SIG-M5 (cell line): ENCODE results near the gene SLC24A4.

Experiments used
- DNase-seq: peaks from one replicate; lab custom pipeline; 2025; lab: John Stamatoyannopoulos, UW

SLC24A4 gene

GRCh38 chr14:92475451-92476187, 152.7 kb downstream of the SLC24A4 start:
- peak; percentile 30 for DNase-seq

GRCh38 chr14:92480856-92481255, 157.9 kb downstream of the SLC24A4 start:
- no peak for DNase-seq

DNA sequence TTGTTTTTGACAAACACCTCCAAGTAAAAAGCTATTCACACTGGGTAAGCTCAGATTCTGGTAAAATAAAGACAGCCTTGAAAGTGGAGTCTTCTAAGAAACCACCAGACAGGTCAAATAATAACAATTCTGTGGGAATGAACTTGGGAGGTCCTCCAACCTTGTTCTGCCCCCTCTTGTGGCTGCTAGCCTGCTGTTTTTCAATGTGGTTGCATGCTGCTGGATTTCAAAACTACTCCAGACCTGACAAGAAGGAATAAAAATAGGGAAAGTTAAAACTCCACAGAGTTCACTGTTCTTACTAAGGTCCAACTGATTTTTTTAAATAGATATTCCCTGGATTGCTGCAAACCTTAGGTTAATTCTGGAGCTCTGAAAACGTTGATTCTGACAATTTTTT, 158.4 kb downstream of the SLC24A4 start:
- DNase-seq = no peak

- DNase-seq = no peak
Observed at GRCh38 chr14:92481811-92482555, 159.0 kb downstream of the SLC24A4 start.

- DNase-seq = no peak
Observed at GRCh38 chr14:92482621-92483319, 159.8 kb downstream of the SLC24A4 start.

DNA sequence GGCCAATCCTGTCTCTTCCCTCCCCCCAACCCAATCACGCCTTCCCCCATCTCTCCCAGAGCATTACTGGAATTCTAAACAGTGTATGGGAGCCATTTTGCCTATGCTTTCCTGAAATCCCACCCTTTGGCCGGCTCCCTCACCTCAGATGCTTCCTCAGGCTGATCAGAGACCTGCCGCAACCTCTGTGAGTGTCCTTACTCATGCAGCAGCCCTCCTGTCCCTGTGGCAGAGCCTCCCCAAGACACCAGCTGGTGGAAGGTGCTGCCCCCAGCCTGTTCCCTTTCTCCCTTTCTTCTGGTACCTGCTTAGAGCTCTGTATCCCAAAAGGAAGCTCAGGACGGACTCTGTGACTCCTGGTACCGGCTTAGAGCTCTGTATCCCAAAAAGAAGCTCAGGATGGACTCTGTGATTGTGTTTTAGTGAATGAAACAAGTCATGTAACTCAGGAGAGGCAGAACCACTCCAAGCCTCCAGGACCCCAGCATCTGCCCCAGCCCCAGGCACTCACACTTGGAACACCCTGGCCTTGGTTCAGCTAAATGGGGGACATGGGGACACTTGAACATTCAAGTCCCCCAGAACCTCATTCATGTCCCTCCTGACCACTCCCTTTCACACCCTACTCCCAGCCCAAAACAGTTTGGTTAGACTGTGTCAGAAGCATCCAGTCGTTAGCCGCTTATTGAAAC, 161.3 kb downstream of the SLC24A4 start:
- DNase-seq = no peak

GRCh38 chr14:92486881-92487280, 163.9 kb downstream of the SLC24A4 start:
- no peak for DNase-seq

- DNase-seq = no peak
Observed at GRCh38 chr14:92487513-92488133, 164.7 kb downstream of the SLC24A4 start.

GRCh38 chr14:92489394-92490238, 166.7 kb downstream of the SLC24A4 start:
- no peak for DNase-seq

DNA sequence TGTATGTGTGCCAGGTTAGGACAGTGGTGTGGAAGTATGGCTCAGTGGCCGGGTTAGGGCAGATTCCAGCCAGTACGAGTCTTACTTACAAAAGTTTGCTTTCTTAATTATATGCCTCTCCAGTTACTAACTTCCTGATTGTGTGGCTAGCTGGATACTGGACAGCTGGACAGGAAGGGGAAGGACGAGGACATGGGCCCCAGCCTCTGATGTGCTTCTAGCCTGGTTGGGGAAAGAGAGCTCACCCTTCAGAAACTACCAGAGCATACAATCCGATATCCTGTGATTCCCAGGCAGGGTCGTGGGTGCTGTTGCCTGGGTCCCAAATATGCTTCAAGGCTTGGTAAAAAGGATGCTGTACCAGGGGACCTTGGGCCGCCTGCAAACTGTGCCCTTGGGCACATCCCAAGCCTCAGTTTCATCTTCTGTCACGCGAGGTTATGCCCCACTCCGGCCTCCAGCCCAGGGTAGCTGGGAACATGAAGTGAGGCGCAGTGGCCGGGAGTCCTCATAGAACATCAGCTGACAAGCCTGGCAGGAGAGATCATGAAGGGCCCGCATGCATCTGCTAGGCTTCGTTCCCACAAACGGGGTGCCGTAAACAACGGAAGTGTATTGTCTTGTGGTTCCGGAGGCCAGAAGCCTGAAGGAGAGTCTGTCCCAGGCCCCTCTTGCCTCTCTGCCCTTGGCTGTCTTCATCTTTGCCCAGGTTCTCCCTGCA, 167.4 kb downstream of the SLC24A4 start:
- DNase-seq = no peak

- no peak for DNase-seq
Observed at GRCh38 chr14:92491782-92492181, 168.8 kb downstream of the SLC24A4 start.

DNA sequence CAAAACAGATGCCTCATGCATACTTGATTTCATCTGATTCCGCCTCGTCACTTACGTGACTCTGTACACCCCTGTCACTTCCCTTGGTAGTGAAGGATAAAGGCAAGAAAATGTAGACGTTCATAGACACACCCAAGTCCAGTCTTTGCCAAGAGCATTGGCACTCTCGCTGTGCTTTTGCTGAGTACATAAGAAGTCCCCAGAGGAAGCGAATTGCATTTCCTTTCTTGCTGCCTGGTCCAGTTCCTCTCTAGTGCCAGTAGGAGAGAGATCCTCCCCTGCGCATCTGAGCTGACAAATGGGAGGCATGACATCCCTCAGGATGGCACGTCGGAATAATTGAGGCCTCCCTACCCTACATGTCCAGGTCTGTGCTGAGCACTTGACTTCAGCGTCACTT, 169.3 kb downstream of the SLC24A4 start:
- DNase-seq = no peak

DNA sequence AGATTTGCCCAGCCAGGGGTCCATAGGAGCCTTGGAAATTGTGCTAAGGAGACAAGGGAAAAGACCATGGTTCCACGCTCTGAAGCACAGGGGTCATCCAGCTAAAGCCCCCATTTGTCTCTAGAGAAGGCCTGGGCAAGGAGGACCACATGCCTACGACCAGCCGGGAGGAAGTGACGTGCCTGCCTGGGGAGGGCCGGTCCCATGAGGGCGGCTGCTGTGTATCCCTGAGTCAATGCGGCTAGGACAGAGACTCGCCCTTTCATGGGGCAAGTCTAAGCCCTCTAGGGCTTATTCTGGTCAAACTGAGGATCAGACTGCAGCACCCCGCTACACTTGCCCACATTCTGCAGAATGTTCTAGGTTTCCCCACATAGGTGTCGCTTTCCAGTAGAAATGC, 170.1 kb downstream of the SLC24A4 start:
- no peak for DNase-seq

GRCh38 chr14:92493492-92493891, 170.5 kb downstream of the SLC24A4 start:
- DNase-seq = no peak

DNA sequence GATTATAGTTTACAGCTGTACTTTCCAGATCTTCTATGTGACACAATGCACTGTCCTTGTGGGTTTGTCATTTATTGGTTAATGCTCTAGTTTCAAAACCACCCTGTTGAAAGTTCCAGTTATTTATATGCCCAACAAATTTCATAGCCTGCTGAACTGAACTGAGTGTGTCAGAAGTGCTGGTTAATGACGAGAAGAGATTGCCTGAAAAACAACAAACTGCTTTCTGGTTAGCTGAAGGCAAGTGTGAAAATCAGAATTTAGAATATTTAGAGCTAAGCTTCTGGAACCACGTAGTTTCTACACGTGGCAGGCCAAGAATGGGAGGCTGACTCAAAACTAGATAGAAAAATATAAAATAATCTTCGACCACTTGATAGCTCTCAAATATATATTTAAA, 171.5 kb downstream of the SLC24A4 start:
- DNase-seq = no peak

DNA sequence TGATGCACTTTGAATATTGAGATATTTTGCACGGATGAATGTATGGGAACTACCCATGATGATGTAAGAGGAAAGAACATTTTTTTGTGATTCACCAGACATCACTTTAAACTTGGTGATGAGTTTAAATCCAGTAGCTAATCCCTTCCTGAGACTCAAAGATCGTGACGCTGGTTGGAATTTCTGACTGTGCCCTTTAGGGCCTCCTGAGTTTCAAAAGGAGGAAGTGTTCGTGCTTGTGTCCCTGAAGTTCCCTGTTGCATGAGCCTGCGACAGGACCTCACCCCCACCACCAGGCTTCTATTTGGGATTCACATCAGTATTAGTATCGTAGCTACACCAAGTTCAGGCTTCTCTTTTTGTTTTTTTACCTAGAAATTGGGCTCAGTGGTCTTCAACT, 172.1 kb downstream of the SLC24A4 start:
- DNase-seq = peak; percentile 1

DNA sequence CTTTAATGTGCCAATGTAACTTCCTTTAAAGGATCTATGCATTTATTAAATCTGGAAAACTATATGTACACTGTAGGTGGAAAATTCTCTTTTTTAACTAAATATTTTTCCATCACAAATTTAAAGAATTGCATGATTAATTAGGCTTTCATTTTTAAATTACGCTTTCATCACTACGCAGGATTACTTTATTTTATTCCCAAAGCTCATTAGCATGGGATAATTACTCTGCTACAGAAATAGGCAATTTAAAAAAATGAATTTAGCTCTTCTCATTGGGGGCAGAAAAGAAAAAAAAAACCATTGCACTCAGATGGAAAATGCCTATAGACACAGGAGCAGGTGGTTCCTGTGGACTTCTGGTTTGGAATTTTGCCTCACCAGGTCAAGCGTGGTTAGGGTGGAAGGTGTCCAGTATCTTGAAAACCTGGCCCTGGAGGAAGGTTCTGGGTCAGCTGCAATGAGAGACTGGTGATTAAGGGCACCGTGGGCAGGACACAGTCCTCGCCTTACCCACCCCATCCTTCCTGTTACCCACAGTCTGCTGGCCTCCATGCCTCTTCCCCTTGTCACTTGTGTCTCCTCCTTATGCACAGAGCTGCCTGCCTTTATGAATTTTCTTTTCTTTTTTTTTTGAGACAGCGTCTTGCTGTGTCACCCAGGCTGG, 173.4 kb downstream of the SLC24A4 start:
- DNase-seq = no peak

DNA sequence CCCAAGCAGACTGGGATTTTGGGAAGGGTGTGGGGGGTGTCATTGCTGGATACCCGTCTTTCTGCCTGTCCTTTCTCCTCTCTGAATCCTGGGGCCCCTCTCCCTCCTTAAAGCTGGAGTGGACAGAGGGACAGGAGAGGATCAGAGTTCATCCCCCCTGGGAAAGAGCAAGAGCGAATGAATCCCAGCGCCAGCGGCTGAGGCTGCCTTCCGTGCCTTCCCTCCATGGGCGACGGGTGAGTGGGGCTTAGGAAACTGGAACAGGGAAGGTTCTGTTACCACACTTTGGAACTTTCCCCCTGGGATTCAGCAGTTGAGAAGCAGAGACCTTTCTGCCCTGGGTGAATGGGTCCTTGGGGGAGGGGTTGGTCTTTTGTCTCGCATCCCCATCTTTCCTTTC, 174.4 kb downstream of the SLC24A4 start:
- no peak for DNase-seq

- no peak for DNase-seq
Observed at GRCh38 chr14:92499234-92499633, 176.3 kb downstream of the SLC24A4 start.

DNA sequence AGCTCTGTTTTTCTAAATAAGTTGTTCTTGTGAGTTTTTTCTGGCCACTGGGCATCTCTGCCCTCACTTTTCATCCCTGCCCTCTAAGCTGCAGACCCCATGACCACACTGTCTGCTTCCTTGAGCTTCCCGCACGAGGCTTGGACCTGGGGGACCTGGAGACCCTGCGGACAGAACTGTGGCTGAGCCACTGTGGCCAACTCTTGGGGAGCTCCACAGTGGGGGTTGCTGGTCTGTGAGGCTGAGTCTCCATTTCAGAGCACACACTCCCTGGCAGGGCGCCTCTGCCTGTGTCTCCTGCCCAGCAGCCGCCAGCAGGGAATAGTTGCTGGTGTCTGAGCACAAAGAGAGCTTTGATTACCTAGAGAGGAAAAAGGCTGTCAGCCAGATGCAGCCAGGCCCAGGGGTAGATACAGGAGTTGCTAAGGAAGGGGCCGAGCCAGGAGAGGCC, 177.6 kb downstream of the SLC24A4 start:
- DNase-seq = no peak
